ENCODE measurements around the gene BCR. TPM values are rescaled to one million over a fixed set of nuclear protein-coding genes. Genes with fewer than 3 reads are reported as not detected.

Gene BCR
- total and polyA plus RNA-seq, 2 of the 4 experiments (the other 2 are of a cell fraction): 28.9 to 44.6 TPM

- Histone ChIP-seq H4K8ac (ENCODE audit: low read depth in 2 of 2, low read length in 2 of 2) (no peak overlapping the region), H2AK5ac (ENCODE audit: low read depth, low read length) (no peak overlapping the region), H3K4me2 (ENCODE audit: low read depth, low read length) (no peak overlapping the region), H3K27ac (ENCODE audit: insufficient read depth, low read length) (no peak overlapping the region), H3K18ac (ENCODE audit: low read depth, low read length) (no peak overlapping the region), H2AK9ac (replicated peaks; ENCODE audit: low read depth, low read length, poor library complexity) (no peak overlapping the region), H3K9me1 (ENCODE audit: insufficient read depth, low read length) (no peaks in the 10 kb centered on the region), H3K9me3 (ENCODE audit: control insufficient read depth, insufficient read depth, low read length) (no peaks in the 10 kb centered on the region), H3K4ac (ENCODE audit: low read depth, low read length) (no peak overlapping the region), H3K27me3 (ENCODE audit: control insufficient read depth, insufficient read depth, low read length) (peaks cover 23% of the 10 kb centered on the region), H3K4me3 (ENCODE audit: insufficient read depth, low read depth, low read length) (no peak overlapping the region), H3K4me1 (ENCODE audit: control insufficient read depth, insufficient read depth, low read length) (no peaks in the 10 kb centered on the region), H4K5ac (ENCODE audit: low read depth, low read length) (no peak overlapping the region), H2BK20ac (ENCODE audit: low read depth, low read length) (no peak overlapping the region), H4K20me1 (ENCODE audit: insufficient read depth, low read length) (no peaks in the 10 kb centered on the region), H3K56ac (ENCODE audit: extremely low read depth, insufficient read depth, low read length) (no peak overlapping the region), H2BK120ac (ENCODE audit: low read depth, low read length) (no peak overlapping the region), H4K91ac (ENCODE audit: insufficient read depth, low read depth, low read length) (no peak overlapping the region), H3K9ac (ENCODE audit: low read depth, low read length) (no peak overlapping the region), H3K23ac (ENCODE audit: low read depth, low read length) (no peak overlapping the region), H2BK15ac (ENCODE audit: low read depth, low read length) (no peak overlapping the region), H2AFZ (replicated peaks; ENCODE audit: low read length, poor library complexity) (no peak overlapping the region), H3K79me1 (ENCODE audit: low read depth in 1 of 2, low read length in 2 of 2) (no peaks in the 10 kb centered on the region), H3K14ac (replicated peaks; ENCODE audit: low read depth, low read length) (no peak overlapping the region), H3K36me3 (ENCODE audit: control insufficient read depth, insufficient read depth, low read length) (no peaks in the 10 kb centered on the region), H2BK5ac (ENCODE audit: low read depth, low read length, poor library complexity, severe bottlenecking) (no peak overlapping the region)
- BruUV-seq (replicated peaks): no TSS peak
- no CpG with 5 or more reads among the region's 1 CpG for WGBS, 2 experiments (ENCODE audit: extremely low coverage in 2 of 2, insufficient read length in 1 of 2)
- TF ChIP-seq BHLHE40 (IDR thresholded peaks at IDR 0.05; ENCODE audit: low read depth, low read length) (no peak), MAZ (IDR thresholded peaks at IDR 0.05; ENCODE audit: borderline replicate concordance, low read depth, low read length) (no peak), RAD21 (IDR thresholded peaks at IDR 0.05; ENCODE audit: low read length) (no peak), POLR2A (IDR thresholded peaks at IDR 0.05; ENCODE audit: low read depth, low read length) (no peak), RCOR1 (IDR thresholded peaks at IDR 0.05; ENCODE audit: insufficient replicate concordance, low read length) (no peak), CEBPB (IDR thresholded peaks at IDR 0.05; ENCODE audit: low read depth, low read length) (no peak), CTCF (conservative IDR thresholded peaks at IDR 0.05; ENCODE audit: low read depth, low read length) (no peak), CHD1 (IDR thresholded peaks at IDR 0.05; ENCODE audit: low read depth, low read length) (no peak), MXI1 (IDR thresholded peaks at IDR 0.05; ENCODE audit: borderline replicate concordance, low read depth, low read length) (no peak), FOS (IDR thresholded peaks at IDR 0.05; ENCODE audit: low read depth, low read length) (no peak), NFE2L2 (IDR thresholded peaks at IDR 0.05; ENCODE audit: low read depth, low read length) (no peak), USF2 (IDR thresholded peaks at IDR 0.05; ENCODE audit: low read depth, low read length) (no peak), ELK1 (IDR thresholded peaks at IDR 0.05; ENCODE audit: borderline replicate concordance, low read depth, low read length) (no peak), RFX5 (IDR thresholded peaks at IDR 0.05; ENCODE audit: low read depth, low read length) (no peak), MAFK (IDR thresholded peaks at IDR 0.05; ENCODE audit: low read depth, low read length) (no peak), SMC3 (IDR thresholded peaks at IDR 0.05; ENCODE audit: low read depth, low read length) (no peak)
- DNase-seq (no peak), ATAC-seq (ENCODE audit: low read depth) (no peak)
- intact Hi-C loops (cut with micrococcal nuclease): no loop called here
- ChIA-PET CTCF (interaction anchor here (1.3 kb wide), 1 partner anchor 33 kb away, joined by 3 read pairs; no protein-coding TSS in a partner anchor), POLR2A (ENCODE audit: unreplicated experiment) (no interaction called here)
- dilution Hi-C loops (cut with HindIII; ENCODE audit: low sequenced_read_pairs, unreplicated experiment): no loop called here
- in situ Hi-C loops (cut with MboI; ENCODE audit: low sequenced_read_pairs): no loop called here
These were observed 172.7 kb downstream of the BCR start for GRCh38 chr22:23353004-23353403.

Measured in IMR-90 (cell line).